Activated T-cell treated with anti-CD3 and anti-CD28 coated beads, Interleukin-2, amount 50 U/mL, for 72 hours (primary cell): ENCODE measurements around the gene NUMBL. TPM values are rescaled to one million over a fixed set of nuclear protein-coding genes. Genes with fewer than 3 reads are reported as not detected.

Experiments used
- ATAC-seq, 2 donors: fragments of 150-1000 bp; cut with Tn5 transposase; replicated peaks in 1 of 2; 2 replicates each; pipeline ENCODE4 v1.10.0; 2021; ENCODE audit warnings: moderate library complexity in 2 of 2, mild to moderate bottlenecking in 1 of 2
- DNase-seq, 2 donors: peaks; one replicate each; pipeline ENCODE4 v3.0.0; 2021 to 2022; ENCODE audit warnings: mixed read lengths in 1 of 2
- H3K27ac Mint-ChIP-seq: one replicate; pipeline ENCODE4 v1.8.0; 2022; ENCODE audit warnings: mild to moderate bottlenecking, moderate library complexity, mixed read lengths
- H3K27me3 Mint-ChIP-seq: one replicate; pipeline ENCODE4 v1.8.0; 2022; ENCODE audit warnings: low read depth, mixed read lengths
- H3K36me3 Mint-ChIP-seq, 2 donors: one replicate each; pipeline ENCODE4 v1.8.0; 2022; ENCODE audit warnings: mixed read lengths in 2 of 2, mild to moderate bottlenecking in 1 of 2; ENCODE audit not compliant: insufficient read depth in 2 of 2
- H3K4me1 Mint-ChIP-seq: one replicate; pipeline ENCODE4 v1.8.0; 2022; ENCODE audit warnings: low read depth, mixed read lengths
- H3K4me3 Mint-ChIP-seq, 2 donors: one replicate each; pipeline ENCODE4 v1.8.0; 2022; ENCODE audit warnings: mild to moderate bottlenecking in 2 of 2, mixed read lengths in 2 of 2, moderate library complexity in 2 of 2
- H3K9me3 Mint-ChIP-seq, 2 donors: one replicate each; pipeline ENCODE4 v1.8.0; 2022; ENCODE audit warnings: mixed read lengths in 2 of 2
- total RNA-seq, 2 donors: library from RNA; stranded (reverse); gene quantifications; one replicate each; pipeline ENCODE4 v1.2.3, GENCODE V29; 2022

NUMBL gene
- total RNA-seq, 2 donors from 2014 or later, result 16.1 to 18.6 TPM

DNA sequence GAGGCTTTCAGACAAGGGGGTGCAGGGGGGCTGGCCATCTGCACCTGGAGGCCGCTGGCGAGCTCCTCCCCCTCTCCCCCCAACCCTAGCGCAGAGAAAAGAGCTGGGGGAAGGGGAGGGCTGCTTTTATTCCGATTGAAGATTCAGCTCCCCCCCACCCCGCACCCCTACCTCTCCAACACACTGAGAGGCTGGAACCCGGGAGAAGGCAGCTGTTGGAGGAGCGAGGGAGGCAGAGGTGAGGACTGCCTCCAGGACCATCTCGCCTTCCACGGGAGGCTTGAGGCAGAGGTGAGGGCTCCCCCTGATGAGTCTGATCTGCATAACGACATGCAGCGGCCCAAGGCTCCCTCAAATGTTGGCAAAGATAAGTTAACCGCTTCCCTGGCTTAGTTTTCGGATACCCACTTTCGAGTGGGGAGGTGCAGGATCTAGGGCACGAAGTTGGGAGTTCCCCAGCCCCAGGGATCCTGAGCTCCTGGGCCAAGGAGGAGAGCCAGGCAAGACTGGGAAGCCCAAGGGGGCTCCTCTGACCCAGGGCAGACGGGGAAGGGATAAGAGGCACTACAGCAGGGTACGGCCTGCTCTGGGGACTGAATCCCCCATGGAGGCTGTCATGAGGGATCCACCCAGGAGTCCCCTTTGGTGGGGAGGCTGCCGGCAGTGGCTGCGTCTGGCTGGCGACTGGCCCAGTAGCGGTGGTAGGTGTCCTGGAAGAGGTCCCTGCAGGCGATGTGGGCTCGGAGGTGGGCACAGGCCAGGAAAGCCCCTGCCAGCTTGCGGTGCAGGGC is 1.2 kb upstream of the NUMBL start:
- Mint-ChIP-seq H3K9me3 (no peaks in the 10 kb centered on the region), H3K4me3 (peak overlapping the region in 1 of 2 donors; percentile 88), H3K27me3 (no peaks in the 10 kb centered on the region), H3K4me1 (no peaks in the 10 kb centered on the region), H3K36me3 (peaks cover 0 to 2% of the 10 kb centered on the region in 2 donors), H3K27ac (no peak overlapping the region)
- DNase-seq, result no peak
- ATAC-seq, result no peak

GRCh38 chr19:40690693-40691420 is 406 bp upstream of the NUMBL start:
- Mint-ChIP-seq H3K36me3 (peaks cover 0 to 2% of the 10 kb centered on the region in 2 donors), H3K4me1 (no peaks in the 10 kb centered on the region), H3K9me3 (no peaks in the 10 kb centered on the region), H3K4me3 (peak overlapping the region; percentile 82 to 88), H3K27me3 (no peaks in the 10 kb centered on the region), H3K27ac (peak overlapping the region; percentile 85)
- ATAC-seq (peak; percentile 88 to 90), DNase-seq (peak; percentile 89 to 90)

GRCh38 chr19:40689339-40690049 is 957 bp downstream of the NUMBL start:
- DNase-seq, result no peak
- H3K4me1 Mint-ChIP-seq, result no peaks in the 10 kb centered on the region
- H3K9me3 Mint-ChIP-seq, result no peaks in the 10 kb centered on the region
- no peak overlapping the region for H3K27ac Mint-ChIP-seq
- H3K27me3 Mint-ChIP-seq, result no peaks in the 10 kb centered on the region
- peak overlapping the region in 1 of 2 donors; percentile 88 for H3K4me3 Mint-ChIP-seq
- ATAC-seq, result no peak
- peaks cover 6 to 10% of the 10 kb centered on the region in 2 donors for H3K36me3 Mint-ChIP-seq

GRCh38 chr19:40688987-40689338 is 1.5 kb downstream of the NUMBL start:
- H3K4me3 Mint-ChIP-seq, result no peak overlapping the region
- no peak for DNase-seq
- ATAC-seq, result no peak
- no peaks in the 10 kb centered on the region for H3K9me3 Mint-ChIP-seq
- H3K27me3 Mint-ChIP-seq, result no peaks in the 10 kb centered on the region
- H3K27ac Mint-ChIP-seq, result no peak overlapping the region
- H3K36me3 Mint-ChIP-seq, result peaks cover 6 to 10% of the 10 kb centered on the region in 2 donors
- no peaks in the 10 kb centered on the region for H3K4me1 Mint-ChIP-seq

DNA sequence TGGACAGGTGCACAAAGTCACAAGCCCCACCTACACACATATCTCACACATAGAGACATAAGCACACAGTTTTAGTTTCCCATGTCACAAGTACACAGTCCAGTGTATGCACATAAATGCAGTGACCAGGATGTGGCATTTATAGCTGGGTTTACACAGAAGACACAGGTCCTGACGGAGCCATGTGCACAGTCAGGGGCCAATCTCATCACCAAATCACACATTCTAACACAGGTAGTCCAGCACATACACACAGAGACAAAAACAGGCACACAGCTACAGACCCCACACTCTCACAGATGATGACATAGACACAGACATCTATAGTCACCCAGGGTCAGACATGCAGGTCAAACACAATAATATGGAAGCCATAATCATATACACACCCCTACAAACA is 2.1 kb downstream of the NUMBL start:
- DNase-seq (no peak), ATAC-seq (no peak)
- Mint-ChIP-seq H3K36me3 (peaks cover 6 to 10% of the 10 kb centered on the region in 2 donors), H3K27ac (no peak overlapping the region), H3K9me3 (no peaks in the 10 kb centered on the region), H3K27me3 (no peaks in the 10 kb centered on the region), H3K4me3 (no peak overlapping the region), H3K4me1 (no peaks in the 10 kb centered on the region)

DNA sequence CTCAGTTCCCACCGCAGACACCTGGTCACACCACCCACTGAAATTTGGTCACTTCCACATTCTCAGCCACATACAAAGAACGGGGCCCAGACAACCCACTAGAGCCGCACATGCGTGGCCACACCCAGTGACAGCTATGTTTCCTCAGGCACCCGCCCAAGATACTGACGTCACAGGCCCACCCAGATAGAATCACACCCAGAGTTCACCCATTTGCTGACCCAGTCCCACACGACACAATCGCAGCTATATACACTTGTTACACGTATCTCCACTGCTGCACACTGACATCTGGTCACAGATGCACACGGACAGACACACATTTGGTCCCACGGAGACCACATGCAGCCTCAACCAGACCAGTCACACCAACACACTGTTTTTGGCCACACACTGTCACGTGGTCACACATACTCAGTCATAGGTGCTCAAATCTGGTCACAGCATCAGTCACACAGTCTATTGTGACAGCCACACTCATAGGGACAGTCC is 2.9 kb downstream of the NUMBL start:
- DNase-seq (no peak), ATAC-seq (no peak)
- no peak overlapping the region for H3K4me3 Mint-ChIP-seq

GRCh38 chr19:40686882-40687524 is 3.4 kb downstream of the NUMBL start:
- H3K27me3 Mint-ChIP-seq, result no peaks in the 10 kb centered on the region
- H3K36me3 Mint-ChIP-seq, result peaks cover 6 to 10% of the 10 kb centered on the region in 2 donors
- no peak for ATAC-seq
- H3K27ac Mint-ChIP-seq, result no peak overlapping the region
- no peak overlapping the region for H3K4me3 Mint-ChIP-seq
- no peaks in the 10 kb centered on the region for H3K4me1 Mint-ChIP-seq
- DNase-seq, result no peak
- H3K9me3 Mint-ChIP-seq, result no peaks in the 10 kb centered on the region

More for the DNA sequence above, 2.9 kb downstream of the NUMBL start:
- Mint-ChIP-seq H3K27ac (no peak overlapping the region), H3K9me3 (no peaks in the 10 kb centered on the region), H3K4me1 (no peaks in the 10 kb centered on the region), H3K36me3 (peaks cover 6 to 10% of the 10 kb centered on the region in 2 donors), H3K27me3 (no peaks in the 10 kb centered on the region)

DNA sequence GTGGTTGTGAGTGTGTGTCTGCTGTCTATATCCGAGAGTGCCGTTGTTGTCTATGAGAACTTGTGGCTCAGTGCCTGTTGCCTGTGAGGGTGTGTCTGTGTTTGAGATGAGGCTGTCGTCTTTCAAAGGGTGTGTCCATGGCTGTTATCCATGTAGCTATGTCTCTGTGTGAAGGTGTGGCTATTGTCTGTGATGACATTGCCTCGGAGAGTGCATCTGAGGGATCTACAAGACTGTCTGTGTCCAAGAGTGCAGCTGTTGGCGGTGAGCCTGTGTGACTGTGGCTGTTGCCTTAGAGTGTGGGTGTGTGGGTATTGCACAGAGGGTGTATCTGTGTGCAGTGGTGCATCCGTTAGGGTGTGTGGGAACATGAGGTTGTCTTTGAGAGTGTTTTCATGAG is 4.9 kb downstream of the NUMBL start:
- no peaks in the 10 kb centered on the region for H3K27me3 Mint-ChIP-seq
- ATAC-seq, result no peak
- DNase-seq, result no peak
- H3K36me3 Mint-ChIP-seq, result peaks cover 6 to 9% of the 10 kb centered on the region in 2 donors
- no peaks in the 10 kb centered on the region for H3K4me1 Mint-ChIP-seq
- H3K9me3 Mint-ChIP-seq, result no peaks in the 10 kb centered on the region
- no peak overlapping the region for H3K4me3 Mint-ChIP-seq
- no peak overlapping the region for H3K27ac Mint-ChIP-seq

- Mint-ChIP-seq H3K4me3 (no peak overlapping the region), H3K36me3 (peaks cover 6 to 9% of the 10 kb centered on the region in 2 donors), H3K27me3 (no peaks in the 10 kb centered on the region), H3K4me1 (no peaks in the 10 kb centered on the region), H3K27ac (no peak overlapping the region), H3K9me3 (no peaks in the 10 kb centered on the region)
- ATAC-seq (no peak), DNase-seq (no peak)
These were observed 5.4 kb downstream of the NUMBL start for GRCh38 chr19:40685016-40685526.

GRCh38 chr19:40684280-40684679 is 6.2 kb downstream of the NUMBL start:
- Mint-ChIP-seq H3K9me3 (no peaks in the 10 kb centered on the region), H3K36me3 (peaks cover 6 to 9% of the 10 kb centered on the region in 2 donors), H3K4me1 (no peaks in the 10 kb centered on the region), H3K4me3 (no peak overlapping the region), H3K27ac (no peak overlapping the region), H3K27me3 (no peaks in the 10 kb centered on the region)
- ATAC-seq (no peak), DNase-seq (no peak)

GRCh38 chr19:40683437-40683836 is 7.0 kb downstream of the NUMBL start:
- no peak overlapping the region for H3K27ac Mint-ChIP-seq
- ATAC-seq, result no peak
- no peaks in the 10 kb centered on the region for H3K9me3 Mint-ChIP-seq
- H3K27me3 Mint-ChIP-seq, result no peaks in the 10 kb centered on the region
- DNase-seq, result no peak
- no peak overlapping the region for H3K4me3 Mint-ChIP-seq
- peaks cover 6 to 9% of the 10 kb centered on the region in 2 donors for H3K36me3 Mint-ChIP-seq
- H3K4me1 Mint-ChIP-seq, result no peaks in the 10 kb centered on the region

DNA sequence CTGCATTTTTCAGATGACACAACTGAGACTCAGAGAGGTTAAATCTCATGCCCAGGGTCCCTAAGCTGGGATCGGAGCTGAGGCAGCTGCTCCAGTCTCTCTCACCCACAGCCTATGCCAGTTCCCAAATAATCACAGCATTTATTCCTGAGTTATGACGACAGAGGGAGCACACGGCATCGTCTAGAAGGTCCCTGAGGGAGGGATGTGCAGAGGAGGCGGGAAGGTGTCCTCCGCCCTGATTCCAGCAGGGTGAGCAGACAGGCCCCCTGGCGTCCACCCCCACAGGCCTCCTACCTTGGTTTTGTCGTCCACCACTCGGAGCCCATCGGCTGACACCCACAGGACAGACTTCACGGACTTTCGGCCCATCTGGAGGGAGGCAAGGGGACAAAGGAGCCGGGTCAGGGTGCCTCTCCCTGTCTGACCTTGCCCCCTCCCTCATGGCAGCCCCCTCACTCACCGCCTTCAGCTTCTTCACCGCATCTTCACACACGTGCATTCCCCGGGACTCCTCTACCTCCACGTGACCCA is 8.0 kb downstream of the NUMBL start:
- no peaks in the 10 kb centered on the region for H3K4me1 Mint-ChIP-seq
- no peak for ATAC-seq

More for the DNA sequence above, 8.0 kb downstream of the NUMBL start:
- Mint-ChIP-seq H3K9me3 (no peaks in the 10 kb centered on the region), H3K27me3 (no peaks in the 10 kb centered on the region), H3K4me3 (no peak overlapping the region), H3K27ac (no peak overlapping the region), H3K36me3 (peaks cover 6 to 12% of the 10 kb centered on the region in 2 donors)
- no peak for DNase-seq
